Mesodermal cell (in vitro differentiated cells): Measurements from ENCODE around the gene LMF2.

Experiments used
- H3K27ac ChIP-seq: 2 replicates; pipeline ENCODE4 v1.7.0; 2013; ENCODE audit warnings: mild to moderate bottlenecking, low read depth, low read length, moderate library complexity; ENCODE audit not compliant: severe bottlenecking
- H3K36me3 ChIP-seq: 2 replicates; pipeline ENCODE4 v1.7.1; 2013; ENCODE audit warnings: mild to moderate bottlenecking, low read length, moderate library complexity; ENCODE audit not compliant: control insufficient read depth, insufficient read depth
- H3K4me1 ChIP-seq: one replicate; pipeline ENCODE4 v1.7.1; 2013; ENCODE audit warnings: mild to moderate bottlenecking, low read length; ENCODE audit not compliant: insufficient read depth, control insufficient read depth, poor library complexity, severe bottlenecking
- H3K4me3 ChIP-seq: 2 replicates; pipeline ENCODE4 v1.7.0; 2013; ENCODE audit warnings: low read length, control low read depth, mild to moderate bottlenecking; ENCODE audit not compliant: insufficient read depth, poor library complexity, severe bottlenecking; ENCODE audit errors: extremely low read depth
- H3K9me3 ChIP-seq: 2 replicates; pipeline ENCODE4 v1.7.1; 2013; ENCODE audit warnings: mild to moderate bottlenecking, low read length, moderate library complexity; ENCODE audit not compliant: control insufficient read depth
- whole genome bisulfite sequencing, 2 experiments: methylation state at CpG; one replicate each; pipeline ENCODE4 v1.1.5; 2013; ENCODE audit warnings: missing lambda C conversion rate in 2 of 2; ENCODE audit not compliant: insufficient coverage in 2 of 2; 5-methylcytosine and 5-hydroxymethylcytosine counted together

Gene LMF2

GRCh38 chr22:50456026-50456425 is 51.5 kb downstream of the LMF2 start:
- Histone ChIP-seq H3K9me3 (no peaks in the 10 kb centered on the region), H3K4me1 (no peaks in the 10 kb centered on the region), H3K4me3 (no peak overlapping the region), H3K27ac (no peak overlapping the region), H3K36me3 (peaks cover 69% of the 10 kb centered on the region)
- WGBS, 2 experiments, result 90 to 98% methylated on average over 5 to 6 of the region's 11 CpGs

GRCh38 chr22:50455201-50455600 is 52.3 kb downstream of the LMF2 start:
- H3K4me3 ChIP-seq, result no peak overlapping the region
- no peaks in the 10 kb centered on the region for H3K9me3 ChIP-seq
- WGBS, 2 experiments, result 96 to 98% methylated on average over 18 of the region's 18 CpGs
- no peak overlapping the region for H3K27ac ChIP-seq
- no peaks in the 10 kb centered on the region for H3K4me1 ChIP-seq
- peaks cover 69% of the 10 kb centered on the region for H3K36me3 ChIP-seq

- 93 to 94% methylated on average over 20 to 27 of the region's 27 CpGs for WGBS, 2 experiments
- H3K4me1 ChIP-seq, result no peaks in the 10 kb centered on the region
- H3K9me3 ChIP-seq, result no peaks in the 10 kb centered on the region
- H3K36me3 ChIP-seq, result peaks cover 70% of the 10 kb centered on the region
- no peak overlapping the region for H3K4me3 ChIP-seq
- H3K27ac ChIP-seq, result no peak overlapping the region
Observed at GRCh38 chr22:50454556-50455075, 52.9 kb downstream of the LMF2 start.
